ENCODE measurements around the gene SGK1. TPM values are rescaled to one million over a fixed set of nuclear protein-coding genes. Genes with fewer than 3 reads are reported as not detected.

SGK1 gene
- total and polyA plus RNA-seq, 10 of the 15 experiments (the other 5 are each of a cell fraction or from before 2014, with no cell fraction given): 0.62 to 5.1 (median 2.9) TPM

- TF ChIP-seq ZNF687 (IDR thresholded peaks at IDR 0.05): no peak
Observed at GRCh38 chr6:134346932-134347545, 29.1 kb upstream of the SGK1 start (continued).

- ChIA-PET RAD21 (ENCODE audit: unreplicated experiment) (no interaction called here), POLR2A (interaction anchor here (0.6 kb wide), 1 partner anchor 32 kb away, joined by 3 read pairs; no protein-coding TSS in a partner anchor), CTCF (no interaction called here), SMC1A (ENCODE audit: uncharacterized antibody, unreplicated experiment) (no interaction called here)
- no peaks in the 10 kb centered on the region for H3K36me3 ChIP-seq (ENCODE audit: control insufficient read depth in 2 of 2, insufficient read depth in 2 of 2, low read length in 1 of 2)
- no peaks in the 10 kb centered on the region for H3K79me2 ChIP-seq (ENCODE audit: control insufficient read depth, insufficient read depth, low read length)
- DNase-seq (ENCODE audit: low read depth, low spot score): no peak
- H4K20me1 ChIP-seq (ENCODE audit: control insufficient read depth, insufficient read depth): no peaks in the 10 kb centered on the region
- no peak for FAIRE-seq
- 62% methylated on average over 8 of the region's 8 CpGs for WGBS (ENCODE audit: insufficient coverage, insufficient replicate concordance, low lambda C conversion rate, missing lambda C conversion rate)
- no peaks in the 10 kb centered on the region for H3K9me3 ChIP-seq (replicated peaks; ENCODE audit: control insufficient read depth, insufficient read depth, low read length)
- no peak overlapping the region for H3K4me3 ChIP-seq
- TF ChIP-seq SUPT20H (IDR thresholded peaks at IDR 0.05; ENCODE audit: borderline replicate concordance, control insufficient read depth, low read depth, low read length): no peak
- BruUV-seq (replicated peaks): no TSS peak
- H3K4me1 ChIP-seq (ENCODE audit: control insufficient read depth, insufficient read depth, low read length): no peaks in the 10 kb centered on the region
- intact Hi-C loops (cut with micrococcal nuclease; ENCODE audit: unreplicated experiment): no loop called here
- no peak overlapping the region for H3K9ac ChIP-seq (ENCODE audit: control insufficient read depth, insufficient read depth, low read length)
- no peak overlapping the region for H2AFZ ChIP-seq (ENCODE audit: control insufficient read depth, low read depth, low read length)
- no peak overlapping the region for H3K4me2 ChIP-seq (ENCODE audit: control insufficient read depth, insufficient read depth)
- no peaks in the 10 kb centered on the region for H3K27me3 ChIP-seq (replicated peaks in 1 of 2; ENCODE audit: control insufficient read depth in 2 of 2, insufficient read depth in 2 of 2, low read length in 1 of 2)
- no peak overlapping the region for H3K27ac ChIP-seq (ENCODE audit: control insufficient read depth, insufficient read depth)
- ATAC-seq: no peak
- in situ Hi-C loops (cut with MboI): no loop called here
Observed at GRCh38 chr6:134345789-134346188, 27.9 kb upstream of the SGK1 start.
